Superior temporal gyrus (tissue), 1 donor: ENCODE results near the gene OTOGL.
"Not testable (repeated sequence)": the region's sequence is repeated elsewhere in the genome, so short reads cannot be mapped to it uniquely, and the experiment has no call there.

Experiments
- DNase-seq: peaks from one replicate; pipeline ENCODE4 v3.0.0-alpha.2; 2016; ENCODE audit errors: extremely low spot score

Gene OTOGL

GRCh38 chr12:80271780-80272179 is 172.4 kb downstream of the OTOGL start:
- DNase-seq = no peak

- no peak for DNase-seq
Measured at GRCh38 chr12:80272387-80272915, 173.1 kb downstream of the OTOGL start.

- DNase-seq = no peak
Measured at GRCh38 chr12:80273144-80273543, 173.8 kb downstream of the OTOGL start.

- DNase-seq = no peak
Measured at GRCh38 chr12:80277732-80278131, 178.4 kb downstream of the OTOGL start.

- no peak for DNase-seq
Measured at GRCh38 chr12:80282226-80282625, 182.9 kb downstream of the OTOGL start.

GRCh38 chr12:80282761-80283160 is 183.4 kb downstream of the OTOGL start:
- no peak for DNase-seq

GRCh38 chr12:80291108-80291754 is 191.9 kb downstream of the OTOGL start:
- no peak for DNase-seq

GRCh38 chr12:80293347-80293746 is 194.0 kb downstream of the OTOGL start:
- no peak for DNase-seq

GRCh38 chr12:80293759-80294158 is 194.4 kb downstream of the OTOGL start:
- no peak for DNase-seq

- no peak for DNase-seq
Measured at GRCh38 chr12:80299219-80299618, 199.9 kb downstream of the OTOGL start.

- DNase-seq = no peak
Measured at GRCh38 chr12:80299976-80300375, 200.6 kb downstream of the OTOGL start.

GRCh38 chr12:80307436-80307835 is 208.1 kb downstream of the OTOGL start:
- not testable (repeated sequence) for DNase-seq

- DNase-seq = no peak
Measured at GRCh38 chr12:80313209-80313608, 213.9 kb downstream of the OTOGL start.

- no peak for DNase-seq
Measured at GRCh38 chr12:80314741-80315140, 215.4 kb downstream of the OTOGL start.

- peak; percentile 58 for DNase-seq
Measured at GRCh38 chr12:80316222-80316621, 216.9 kb downstream of the OTOGL start.

GRCh38 chr12:80317307-80317706 is 218.0 kb downstream of the OTOGL start:
- no peak for DNase-seq

GRCh38 chr12:80317899-80318298 is 218.6 kb downstream of the OTOGL start:
- no peak for DNase-seq

GRCh38 chr12:80320121-80320678 is 220.9 kb downstream of the OTOGL start:
- DNase-seq = no peak

GRCh38 chr12:80321653-80322052 is 222.3 kb downstream of the OTOGL start:
- DNase-seq = no peak

GRCh38 chr12:80325167-80325959 is 226.0 kb downstream of the OTOGL start:
- DNase-seq = no peak

- no peak for DNase-seq
Measured at GRCh38 chr12:80332827-80333226, 233.5 kb downstream of the OTOGL start.

GRCh38 chr12:80352474-80352873 is 253.1 kb downstream of the OTOGL start:
- DNase-seq = no peak

GRCh38 chr12:80353254-80353653 is 253.9 kb downstream of the OTOGL start:
- no peak for DNase-seq
